ENCODE results near the gene ADARB2. TPM values are rescaled to one million over a fixed set of nuclear protein-coding genes. Genes with fewer than 3 reads are reported as not detected.
"Not testable (repeated sequence)": the region's sequence is repeated elsewhere in the genome, so short reads cannot be mapped to it uniquely, and the experiment has no call there.

Gene ADARB2
- total RNA-seq, 1 donor from 2014 or later, result 0.37 TPM

DNA sequence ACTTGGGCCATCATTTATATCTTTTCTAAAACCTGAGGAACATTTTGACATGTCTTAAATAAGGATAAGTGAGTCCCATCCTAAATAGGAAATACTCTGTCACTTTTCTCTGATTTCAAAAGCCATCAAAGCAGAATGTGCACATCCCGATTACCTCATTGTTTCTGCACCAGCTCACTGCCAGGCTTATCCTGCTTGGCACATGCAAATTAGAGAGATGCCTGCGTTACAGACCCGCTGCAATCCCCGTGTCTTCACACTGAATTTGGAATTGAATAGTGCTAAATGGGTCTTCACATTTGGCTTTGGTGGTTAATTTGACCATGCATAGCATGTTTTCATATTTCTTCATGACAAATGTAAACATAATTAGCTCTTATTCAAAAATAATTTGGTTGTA lies 401.7 kb downstream of the ADARB2 start:
- intact Hi-C loops (cut with micrococcal nuclease), result no loop called here

GRCh38 chr10:1333981-1334380 lies 403.3 kb downstream of the ADARB2 start:
- intact Hi-C loops (cut with micrococcal nuclease), result no loop called here

GRCh38 chr10:1331560-1331959 lies 405.8 kb downstream of the ADARB2 start:
- intact Hi-C loops (cut with micrococcal nuclease), result no loop called here

- intact Hi-C loops (cut with micrococcal nuclease), result no loop called here
These were observed 407.7 kb downstream of the ADARB2 start for GRCh38 chr10:1329622-1330021.

DNA sequence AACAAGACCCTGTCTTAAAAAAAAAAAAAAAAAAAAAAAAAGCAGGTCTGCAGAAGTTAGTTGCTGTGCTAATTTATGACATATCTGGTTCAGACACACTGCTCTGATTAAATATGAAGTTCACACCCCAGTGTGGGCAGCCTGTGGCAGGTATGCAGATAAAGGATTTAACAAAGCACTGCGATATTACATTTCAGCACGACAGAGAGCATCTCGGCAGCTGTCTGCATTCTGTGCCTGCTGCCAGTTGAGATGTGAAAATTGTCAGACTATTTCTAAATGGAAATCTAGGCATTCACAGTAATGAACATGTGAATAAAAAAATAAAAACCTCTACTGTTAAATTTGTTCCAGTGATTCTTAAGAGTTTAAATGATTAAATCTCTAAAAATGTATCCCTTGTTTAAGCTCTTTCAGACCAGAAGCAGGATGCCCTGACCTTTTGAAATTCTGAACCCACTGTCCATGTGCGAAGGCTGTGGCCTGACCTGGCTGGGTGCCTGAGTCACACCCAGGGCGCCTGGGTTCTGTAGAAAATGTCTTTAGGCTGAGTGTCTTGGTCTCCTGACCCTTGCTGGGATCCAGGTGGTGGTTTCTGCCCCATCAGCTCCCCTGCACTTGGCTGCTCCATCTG lies 408.2 kb downstream of the ADARB2 start:
- intact Hi-C loops (cut with micrococcal nuclease), result no loop called here

DNA sequence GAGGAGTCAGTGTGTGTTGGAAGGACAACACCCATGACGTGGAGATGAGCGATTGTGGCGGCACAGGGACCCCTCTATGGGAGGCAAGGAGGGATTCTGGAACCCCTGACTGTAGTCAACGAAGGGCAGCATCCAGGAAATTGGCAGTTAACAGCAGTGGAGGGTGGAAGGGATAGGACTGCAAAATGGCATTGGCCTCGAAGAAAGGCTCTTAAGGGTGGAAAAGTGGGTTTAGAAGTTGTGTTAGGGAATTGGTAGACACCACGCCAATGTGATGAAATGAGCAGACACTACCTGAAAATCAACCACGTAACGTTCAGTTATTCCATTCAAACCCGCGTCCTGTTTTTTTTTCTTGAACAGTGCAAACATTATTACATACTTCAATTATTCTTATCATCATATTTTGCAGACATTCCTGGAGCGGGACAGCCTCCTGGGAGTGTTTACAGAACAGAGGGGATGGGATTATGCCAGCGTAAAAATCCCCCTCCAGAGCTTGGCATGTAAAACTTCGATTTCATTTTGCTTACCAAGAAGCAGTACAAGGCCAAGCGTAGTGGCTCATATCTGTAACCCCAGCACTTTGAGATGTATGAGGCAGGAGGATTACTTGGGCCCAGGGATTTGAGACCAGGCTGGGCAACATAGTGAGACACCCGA lies 409.0 kb downstream of the ADARB2 start:
- intact Hi-C loops (cut with micrococcal nuclease), result no loop called here

- intact Hi-C loops (cut with micrococcal nuclease), result no loop called here
These were observed 409.6 kb downstream of the ADARB2 start for GRCh38 chr10:1327759-1328158.

DNA sequence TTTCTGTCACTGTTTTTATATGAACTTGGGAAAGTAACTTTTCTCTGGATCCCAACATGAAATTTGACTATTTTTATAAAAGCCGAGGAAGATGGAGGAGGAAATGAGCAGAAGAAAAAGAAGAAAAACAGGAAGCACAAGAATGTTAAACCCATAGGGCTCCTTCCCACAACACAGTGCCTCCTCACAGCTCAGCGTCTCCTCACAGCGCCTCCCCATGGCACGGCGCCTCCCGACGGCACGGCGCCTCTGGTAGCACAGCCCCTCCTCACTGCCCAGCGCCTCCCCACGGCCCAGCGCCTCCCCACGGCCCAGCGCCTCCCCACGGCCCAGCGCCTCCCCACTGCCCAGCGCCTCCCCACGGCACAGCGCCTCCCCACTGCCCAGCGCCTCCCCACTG lies 410.8 kb downstream of the ADARB2 start:
- intact Hi-C loops (cut with micrococcal nuclease), result not testable (repeated sequence)

DNA sequence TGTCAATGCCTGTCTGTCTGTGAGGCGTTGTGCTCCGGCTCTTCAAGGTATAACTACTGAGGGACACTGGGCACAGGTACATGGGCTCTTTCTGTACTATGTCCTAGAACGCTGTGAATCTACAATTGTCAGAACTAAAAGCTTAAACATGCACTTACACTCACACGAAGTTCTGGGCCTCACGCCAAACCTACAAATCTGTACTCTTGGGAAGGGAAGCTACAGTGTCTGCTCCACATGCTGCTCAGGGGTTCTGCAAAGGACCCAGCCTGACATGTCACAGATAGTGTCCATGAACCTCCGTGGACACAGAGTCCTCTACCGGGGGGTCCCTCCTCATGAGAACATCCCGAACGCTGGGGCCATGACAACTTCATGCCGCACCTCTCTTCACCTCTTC lies 412.4 kb downstream of the ADARB2 start:
- intact Hi-C loops (cut with micrococcal nuclease), result no loop called here

DNA sequence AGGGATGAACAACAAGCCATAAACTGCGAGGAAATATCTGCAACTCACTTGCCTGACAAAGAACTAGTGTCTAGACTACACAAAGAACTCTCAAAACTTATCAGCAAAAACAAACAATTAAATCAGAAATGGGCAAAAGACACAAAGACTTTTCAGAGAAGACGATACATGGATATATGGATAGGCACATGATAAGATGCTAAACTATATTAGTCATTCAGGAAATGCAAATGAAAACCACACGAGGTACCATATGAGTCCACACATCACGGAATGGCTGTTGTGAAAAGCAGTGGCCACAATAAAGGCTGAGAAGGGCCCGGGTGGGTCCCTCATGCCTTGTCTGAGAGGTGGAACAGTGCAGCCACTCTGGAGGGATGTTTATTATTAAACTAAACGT lies 413.4 kb downstream of the ADARB2 start:
- intact Hi-C loops (cut with micrococcal nuclease), result no loop called here

DNA sequence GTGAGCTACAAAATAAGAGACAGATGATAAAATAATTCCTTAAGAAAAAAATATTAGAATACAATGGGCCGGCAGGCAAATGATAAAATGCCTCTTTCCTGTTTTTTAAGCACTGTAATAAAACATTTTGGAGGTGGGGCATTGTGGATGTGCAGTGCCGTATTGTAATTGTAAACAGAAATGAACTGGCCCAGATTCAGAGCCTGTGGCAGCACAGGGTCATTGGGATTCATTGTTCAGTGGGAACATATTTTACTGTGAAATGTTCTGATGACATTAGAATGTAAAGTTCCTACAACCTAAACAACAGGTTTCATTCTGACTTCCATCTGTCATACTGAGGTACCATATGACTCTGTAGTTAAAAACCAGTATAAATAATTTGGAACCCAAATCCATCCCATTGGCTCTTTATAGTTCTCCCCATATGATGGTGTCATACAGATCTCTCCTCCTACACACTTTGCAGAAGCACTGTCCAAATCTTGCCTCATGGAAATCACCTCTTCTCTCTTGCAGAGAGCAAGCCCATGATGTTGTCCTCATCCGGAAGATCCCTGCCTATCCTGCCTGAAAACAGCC lies 416.5 kb downstream of the ADARB2 start:
- intact Hi-C loops (cut with micrococcal nuclease), result no loop called here

DNA sequence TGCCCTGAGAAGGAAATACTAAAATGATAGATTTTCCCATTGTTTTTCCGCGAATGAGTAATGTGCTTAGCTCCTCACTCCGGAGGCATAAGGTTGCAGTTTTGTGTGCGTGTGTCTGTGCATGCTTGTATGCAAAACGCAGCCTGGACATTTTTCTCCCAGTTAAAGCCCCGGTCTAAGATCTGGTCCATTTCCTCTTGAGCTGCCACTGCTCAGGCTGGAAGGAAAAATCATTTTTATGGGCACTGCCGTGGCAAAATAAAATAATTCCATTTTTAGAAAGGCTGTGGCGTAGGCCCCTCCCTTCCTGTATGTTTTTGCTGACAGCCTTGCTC lies 420.5 kb downstream of the ADARB2 start:
- intact Hi-C loops (cut with micrococcal nuclease), result no loop called here

- intact Hi-C loops (cut with micrococcal nuclease), result no loop called here
These were observed 421.1 kb downstream of the ADARB2 start for GRCh38 chr10:1316121-1316808.

- intact Hi-C loops (cut with micrococcal nuclease), result no loop called here
These were observed 422.1 kb downstream of the ADARB2 start for GRCh38 chr10:1315178-1315577.

DNA sequence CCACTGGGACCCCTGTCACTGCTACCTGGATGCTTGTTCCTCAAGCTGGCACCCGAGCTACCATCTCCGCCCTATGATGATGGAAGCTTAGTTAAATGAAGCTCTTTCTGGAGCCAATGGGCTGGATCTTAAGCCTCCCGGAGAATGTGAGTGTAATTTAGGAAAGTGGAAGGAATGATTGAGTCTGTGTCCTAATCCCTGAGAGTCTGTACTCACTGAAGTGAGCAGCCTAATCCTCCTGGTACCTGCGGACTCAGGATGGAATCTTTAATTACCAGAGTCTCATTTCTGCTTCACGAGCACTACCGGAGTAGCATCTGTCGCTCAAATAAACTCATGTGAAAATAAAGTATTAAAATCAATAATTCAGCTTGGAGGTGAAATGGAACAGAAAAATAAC lies 425.6 kb downstream of the ADARB2 start:
- intact Hi-C loops (cut with micrococcal nuclease), result no loop called here

DNA sequence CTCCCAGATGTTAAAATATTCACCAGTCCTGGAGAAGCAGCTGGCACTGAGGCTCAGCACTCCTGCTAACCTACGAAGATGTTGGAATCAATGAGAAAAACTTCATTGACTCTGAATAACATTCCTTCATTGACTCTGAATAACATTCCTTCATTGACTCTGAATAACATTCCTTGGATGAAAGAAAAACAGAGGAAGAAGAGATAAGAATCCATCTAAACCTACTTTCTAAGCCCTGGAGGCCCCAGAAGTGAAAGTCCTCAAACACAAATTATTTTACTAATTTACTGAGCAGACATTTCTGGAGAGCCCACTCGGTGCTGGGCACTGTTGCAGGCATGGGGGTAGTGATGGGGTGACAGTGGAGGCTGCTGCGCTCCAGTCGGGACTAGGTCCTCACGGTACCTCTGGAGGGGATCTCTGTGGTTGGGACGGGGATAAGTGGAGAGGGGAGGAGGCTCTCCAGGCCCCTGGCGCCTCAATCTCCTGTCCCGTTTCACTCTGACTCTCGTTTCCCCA lies 427.0 kb downstream of the ADARB2 start:
- intact Hi-C loops (cut with micrococcal nuclease), result no loop called here

DNA sequence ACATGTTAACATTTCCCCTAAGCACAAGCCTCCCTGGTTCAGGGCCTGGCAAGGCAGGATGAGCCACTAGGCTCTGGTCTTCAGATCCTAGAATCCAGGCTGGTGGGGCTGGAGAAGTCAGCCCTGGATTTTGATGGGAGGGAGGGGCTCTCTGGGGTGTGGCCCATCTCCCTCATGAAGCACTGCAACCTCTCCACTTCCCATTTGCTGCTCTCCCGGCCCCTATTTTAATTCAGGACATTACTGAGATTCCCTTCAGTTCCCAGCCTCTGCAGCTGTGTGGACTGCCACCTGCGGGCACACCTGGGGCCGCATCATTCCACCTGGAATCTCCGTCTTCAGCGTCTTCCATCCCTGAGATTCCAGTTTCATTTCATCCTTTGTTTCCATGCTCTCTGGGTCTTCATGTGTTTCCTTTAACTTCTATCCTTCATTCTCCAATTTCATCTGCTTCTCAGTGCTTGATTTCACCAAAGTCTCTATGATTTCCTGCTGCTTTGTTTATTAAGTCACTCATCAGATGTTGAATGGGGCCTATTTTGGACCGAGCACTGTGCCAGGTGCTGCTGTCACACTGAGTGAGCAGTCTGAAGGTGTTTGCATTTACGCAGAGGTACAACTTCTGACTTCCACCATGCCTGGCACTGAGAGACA lies 427.6 kb downstream of the ADARB2 start:
- intact Hi-C loops (cut with micrococcal nuclease), result no loop called here

DNA sequence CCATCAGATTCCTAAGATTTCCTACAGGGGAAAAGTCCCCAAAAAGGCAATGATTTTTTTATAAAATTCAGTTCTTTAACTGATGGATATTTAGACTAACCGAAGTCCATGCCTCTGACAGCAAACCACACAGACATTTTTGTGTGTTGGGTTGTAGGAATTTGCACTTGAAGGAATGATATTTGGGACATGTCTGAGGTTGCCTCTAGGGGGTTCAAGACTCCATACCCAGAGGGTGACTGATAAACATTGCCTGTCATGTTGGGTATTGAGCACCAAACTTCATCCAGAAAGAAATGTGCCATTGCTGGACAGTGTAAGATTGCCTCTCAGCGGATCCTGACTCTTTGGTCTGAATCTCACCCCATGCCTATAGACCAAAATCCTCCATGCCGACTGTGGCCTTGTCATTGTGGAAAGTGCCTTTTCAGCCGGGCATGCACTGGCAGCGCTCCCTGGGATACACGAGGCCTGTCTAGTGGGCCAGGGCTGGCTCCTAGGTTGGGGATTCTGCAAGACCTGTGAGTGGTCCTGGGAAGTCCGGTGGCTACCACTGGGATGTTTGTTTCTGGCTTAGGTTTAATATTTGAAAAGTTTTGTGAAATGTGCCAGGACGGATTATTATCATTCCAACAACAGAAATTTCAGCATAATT lies 428.2 kb downstream of the ADARB2 start:
- intact Hi-C loops (cut with micrococcal nuclease), result no loop called here

DNA sequence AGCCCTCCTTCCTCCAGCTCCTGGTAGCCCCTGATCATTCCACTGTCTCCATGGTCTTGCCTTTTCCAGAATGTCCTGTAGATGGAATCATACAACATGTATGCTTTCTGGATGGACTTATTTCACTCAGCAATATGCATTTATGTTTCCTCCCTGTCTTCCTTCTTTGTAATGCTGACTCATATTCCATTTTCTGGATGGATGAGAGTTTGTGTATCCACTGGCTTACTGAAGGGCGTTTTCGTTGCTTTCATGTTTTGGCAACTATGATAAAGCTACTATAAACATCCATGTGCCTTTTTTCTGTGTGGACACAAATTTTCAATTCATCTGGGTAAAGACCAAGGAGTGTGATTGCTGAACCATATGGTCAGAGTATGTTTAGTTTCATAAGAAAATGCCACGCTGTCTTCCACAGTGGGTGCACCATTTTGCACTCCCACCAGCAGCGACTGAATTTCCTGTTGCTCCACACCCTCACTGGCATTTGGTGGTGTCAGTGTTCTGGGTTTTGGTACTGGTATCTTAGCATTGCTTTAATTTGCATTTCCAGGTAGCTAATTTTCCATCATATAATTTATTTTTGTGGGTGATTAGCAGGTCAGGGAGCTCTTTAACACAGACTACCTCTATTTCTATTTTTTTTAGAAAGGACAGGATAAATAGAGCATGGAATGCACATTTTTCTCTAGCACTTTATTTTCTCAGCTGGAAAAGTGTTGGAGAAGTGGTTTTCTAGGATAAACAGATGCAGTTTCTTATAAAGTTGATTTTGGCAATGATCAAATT lies 429.0 kb downstream of the ADARB2 start:
- intact Hi-C loops (cut with micrococcal nuclease), result no loop called here

- intact Hi-C loops (cut with micrococcal nuclease), result no loop called here
These were observed 436.2 kb downstream of the ADARB2 start for GRCh38 chr10:1301143-1301542.
